GDM1 (cell line): ENCODE measurements around the gene SRSF5.
"Not testable (repeated sequence)": the region's sequence is repeated elsewhere in the genome, so short reads cannot be mapped to it uniquely, and the experiment has no call there.

Source experiments
- DNase-seq: peaks from one replicate; lab custom pipeline; 2025; lab: John Stamatoyannopoulos, UW

Gene SRSF5

GRCh38 chr14:69808919-69809808 is 42.2 kb downstream of the SRSF5 start:
- DNase-seq, result no peak

GRCh38 chr14:69811227-69811867 is 44.4 kb downstream of the SRSF5 start:
- no peak for DNase-seq

- no peak for DNase-seq
Measured at GRCh38 chr14:69811868-69812252, 44.9 kb downstream of the SRSF5 start.

- no peak for DNase-seq
Measured at GRCh38 chr14:69812711-69813110, 45.8 kb downstream of the SRSF5 start.

- not testable (repeated sequence) for DNase-seq
Measured at GRCh38 chr14:69813346-69813745, 46.4 kb downstream of the SRSF5 start.

GRCh38 chr14:69814397-69814796 is 47.5 kb downstream of the SRSF5 start:
- DNase-seq, result no peak

GRCh38 chr14:69815556-69815955 is 48.6 kb downstream of the SRSF5 start:
- DNase-seq, result no peak

GRCh38 chr14:69816216-69816615 is 49.3 kb downstream of the SRSF5 start:
- no peak for DNase-seq

GRCh38 chr14:69818758-69819191 is 51.8 kb downstream of the SRSF5 start:
- DNase-seq, result peak; percentile 13

GRCh38 chr14:69819607-69820006 is 52.7 kb downstream of the SRSF5 start:
- no peak for DNase-seq

- DNase-seq, result no peak
Measured at GRCh38 chr14:69820991-69821390, 54.0 kb downstream of the SRSF5 start.
